Neutrophil (primary cell): ENCODE data around the gene CMSS1.
A peak's percentile ranks its signal among the peaks of the same experiment; 100 is the strongest.

ENCODE experiments used
- H3K27ac ChIP-seq: fragments of 200-600 bp; sonication (generic); 2 replicates; pipeline ENCODE4 v1.5.1; 2016; ENCODE audit warnings: mild to moderate bottlenecking, moderate library complexity
- H3K27me3 ChIP-seq: fragments of 200-600 bp; sonication (generic); 2 replicates; pipeline ENCODE4 v1.6.0; 2016; ENCODE audit warnings: mild to moderate bottlenecking
- H3K36me3 ChIP-seq: fragments of 200-600 bp; sonication (generic); 2 replicates; pipeline ENCODE4 v1.5.1; 2017
- H3K4me1 ChIP-seq, 2 experiments: fragments of 200-600 bp in 1 of 2; sonication (generic) in 1 of 2; 1 replicate in 1 of 2; 2 replicates in 1 of 2; pipeline versions ENCODE4 v1.5.1 to v1.6.1; 2013 to 2016; ENCODE audit warnings: low read depth in 1 of 2, low read length in 1 of 2, mild to moderate bottlenecking in 1 of 2, moderate library complexity in 1 of 2; ENCODE audit not compliant: control insufficient read depth in 1 of 2, insufficient read depth in 1 of 2
- H3K4me3 ChIP-seq, 2 experiments: fragments of 200-600 bp in 1 of 2; sonication (generic) in 1 of 2; 1 replicate in 1 of 2; 2 replicates in 1 of 2; pipeline ENCODE4 v1.5.1; 2013 to 2016; ENCODE audit warnings: low read depth in 1 of 2, low read length in 1 of 2, mild to moderate bottlenecking in 1 of 2, moderate library complexity in 1 of 2
- H3K9me3 ChIP-seq: fragments of 200-600 bp; sonication (generic); 2 replicates; pipeline ENCODE4 v1.5.1; 2016
- CTCF ChIP-seq: fragments of 200-600 bp; sonication (generic); IDR thresholded peaks from 2 replicates; pipeline ENCODE4 v1.5.1; 2016; ENCODE audit warnings: antibody characterized with exemption

Gene CMSS1

GRCh38 chr3:100073714-100074307 is 256.1 kb downstream of the CMSS1 start:
- H3K27ac ChIP-seq, result peak overlapping the region; percentile 79
- no peaks in the 10 kb centered on the region for H3K36me3 ChIP-seq
- TF ChIP-seq CTCF, result no peak
- H3K9me3 ChIP-seq, result no peaks in the 10 kb centered on the region
- H3K27me3 ChIP-seq, result no peaks in the 10 kb centered on the region
- peak overlapping the region; percentile 47 to 50 for H3K4me3 ChIP-seq
- H3K4me1 ChIP-seq, result peaks cover 72 to 74% of the 10 kb centered on the region in 2 experiments

- Histone ChIP-seq H3K9me3 (no peaks in the 10 kb centered on the region), H3K27me3 (no peaks in the 10 kb centered on the region), H3K27ac (peak overlapping the region; percentile 9), H3K4me3 (no peak overlapping the region), H3K36me3 (no peaks in the 10 kb centered on the region), H3K4me1 (peaks cover 58 to 60% of the 10 kb centered on the region in 2 experiments)
- TF ChIP-seq CTCF, result no peak
Measured at GRCh38 chr3:100075196-100075595, 257.5 kb downstream of the CMSS1 start.

DNA sequence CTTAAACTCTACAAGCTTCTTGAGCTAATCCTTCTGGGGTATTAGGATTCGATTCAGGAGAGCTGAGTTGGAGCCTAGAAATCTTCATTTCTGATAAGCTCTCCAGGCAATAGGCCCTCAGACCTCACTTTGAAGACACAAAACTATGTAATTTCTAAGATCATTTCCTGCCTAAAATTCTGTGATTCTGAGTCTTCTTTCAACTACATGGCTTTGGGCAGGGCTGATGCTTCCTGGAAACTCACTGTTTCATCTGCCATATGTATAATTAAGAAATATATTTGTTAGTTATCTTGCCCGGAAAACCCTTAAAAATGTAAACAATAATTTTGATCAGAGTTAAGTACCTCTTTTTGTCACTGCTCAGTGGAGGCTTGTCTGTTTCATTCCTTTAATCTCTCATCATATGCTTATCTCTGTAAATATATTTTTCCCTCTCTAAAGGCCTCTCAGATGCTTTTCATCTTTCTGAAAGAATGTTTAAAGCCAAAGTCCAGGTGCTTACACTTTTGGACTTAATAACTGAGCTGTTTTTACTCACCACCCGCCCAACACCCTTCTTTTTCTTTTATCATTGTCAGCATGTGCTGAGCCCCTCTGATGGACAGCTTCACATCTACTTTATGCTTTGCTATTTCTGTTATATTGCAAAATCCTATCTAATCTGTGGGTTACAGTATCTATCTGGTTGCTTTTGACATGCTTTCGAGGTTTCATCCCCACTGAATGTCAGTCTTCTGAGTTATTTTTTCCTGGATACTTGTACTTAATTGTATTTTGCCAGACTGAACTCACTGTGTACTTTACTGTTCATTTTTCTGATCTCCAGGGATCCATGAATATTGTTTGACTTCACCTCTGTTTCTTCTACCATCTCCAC is 258.4 kb downstream of the CMSS1 start:
- H3K27me3 ChIP-seq, result no peaks in the 10 kb centered on the region
- H3K9me3 ChIP-seq, result no peaks in the 10 kb centered on the region
- H3K36me3 ChIP-seq, result no peaks in the 10 kb centered on the region
- H3K4me1 ChIP-seq, result peaks cover 51% of the 10 kb centered on the region in 2 experiments
- H3K4me3 ChIP-seq, result no peak overlapping the region
- no peak for TF ChIP-seq CTCF
- H3K27ac ChIP-seq, result no peak overlapping the region

DNA sequence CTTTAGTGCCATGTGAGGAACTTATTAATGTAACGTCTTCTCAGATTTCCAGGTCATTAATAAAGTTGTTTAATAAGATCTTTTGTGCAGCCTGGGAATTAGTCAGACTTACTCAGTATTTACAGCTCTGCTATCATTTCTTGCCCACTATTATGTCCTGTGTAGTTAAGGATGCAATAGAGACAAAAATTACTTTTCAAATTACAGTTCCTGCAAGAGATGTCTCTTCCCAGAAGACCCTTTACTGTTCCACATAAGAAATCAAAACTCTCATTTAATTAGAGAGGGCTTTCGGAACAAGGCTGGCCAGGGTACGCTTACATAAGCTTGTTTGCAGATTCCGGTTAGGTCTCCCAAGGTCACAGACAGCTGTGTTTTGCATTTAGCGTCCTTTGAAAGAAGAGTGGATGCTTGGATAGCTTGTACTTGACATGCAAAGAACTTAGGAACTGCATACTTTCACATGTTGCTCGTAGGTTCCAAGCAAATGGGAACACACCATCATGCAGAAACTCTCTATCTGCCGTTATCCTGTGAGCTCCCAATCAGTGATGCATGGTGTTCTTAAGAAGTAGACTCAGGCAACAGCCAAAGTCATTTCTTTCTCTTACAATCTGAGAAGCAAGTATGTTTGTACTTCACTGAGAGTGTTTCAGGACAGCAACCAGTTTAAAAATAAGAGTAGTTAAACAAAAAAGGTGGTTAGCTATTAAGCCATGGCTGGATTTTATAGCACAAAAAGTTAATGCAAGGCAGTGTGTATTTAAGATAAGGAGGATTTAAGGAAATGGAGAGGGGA is 259.3 kb downstream of the CMSS1 start:
- no peak for TF ChIP-seq CTCF
- Histone ChIP-seq H3K36me3 (no peaks in the 10 kb centered on the region), H3K9me3 (no peaks in the 10 kb centered on the region), H3K4me1 (peaks cover 43% of the 10 kb centered on the region in 2 experiments), H3K4me3 (no peak overlapping the region), H3K27ac (no peak overlapping the region), H3K27me3 (no peaks in the 10 kb centered on the region)

GRCh38 chr3:100079328-100079727 is 261.7 kb downstream of the CMSS1 start:
- Histone ChIP-seq H3K4me3 (no peak overlapping the region), H3K9me3 (no peaks in the 10 kb centered on the region), H3K27ac (no peak overlapping the region), H3K36me3 (no peaks in the 10 kb centered on the region), H3K4me1 (peaks cover 26 to 29% of the 10 kb centered on the region in 2 experiments), H3K27me3 (no peaks in the 10 kb centered on the region)
- TF ChIP-seq CTCF, result no peak
